Stimulated activated CD4-positive, alpha-beta T cell treated with anti-CD3 and anti-CD28 coated beads, Interleukin-15, amount 100 ng/mL, for 48 hours (primary cell): Measurements from ENCODE around the gene ATP8B3.

Experiments used
- DNase-seq, 2 donors: peaks; one replicate each; pipeline ENCODE4 v3.0.0-alpha.2; 2020; ENCODE audit warnings: low read depth in 2 of 2

Gene ATP8B3

DNA sequence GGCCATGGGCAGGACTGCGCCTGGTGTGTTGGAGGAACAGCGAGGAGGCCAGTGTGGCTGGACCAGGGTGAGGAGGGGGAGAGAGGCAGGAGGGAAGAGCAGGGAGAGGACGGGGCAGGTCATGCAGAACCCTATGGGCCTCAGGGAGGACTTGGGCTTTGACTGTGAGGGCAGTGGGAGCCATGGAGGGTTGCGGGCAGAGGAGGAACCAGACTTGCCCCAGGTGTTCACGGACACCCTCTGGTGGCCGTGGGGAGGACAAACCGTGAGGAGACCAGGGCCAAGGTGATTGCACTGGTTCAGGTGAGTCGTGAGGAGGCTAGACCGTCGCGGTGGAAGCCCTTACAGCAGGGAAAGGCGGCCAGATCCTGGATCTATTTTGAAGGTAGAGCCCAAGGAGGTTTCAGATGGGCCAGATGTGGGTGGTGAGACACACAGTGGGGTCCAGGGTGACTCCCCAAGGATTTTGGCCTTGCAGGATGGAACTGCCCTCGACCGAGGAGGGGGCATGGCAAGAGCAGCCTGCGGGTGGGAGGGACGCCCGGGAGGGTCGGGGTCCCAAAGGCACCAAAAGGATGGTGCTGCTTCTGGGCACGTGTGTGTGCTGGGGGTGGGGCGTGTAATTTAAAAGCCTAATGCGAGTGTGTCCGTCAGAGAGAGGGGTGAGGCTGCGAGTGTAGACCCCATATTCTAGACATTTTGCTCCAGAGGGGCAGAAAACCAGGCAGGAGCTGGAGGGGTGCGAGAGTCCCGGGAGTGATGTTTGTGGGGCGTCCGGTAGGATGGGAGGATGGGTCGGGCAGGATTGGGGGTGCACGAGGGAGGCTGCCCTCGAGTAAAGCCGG is 39.0 kb upstream of the ATP8B3 start:
- DNase-seq = no peak

DNA sequence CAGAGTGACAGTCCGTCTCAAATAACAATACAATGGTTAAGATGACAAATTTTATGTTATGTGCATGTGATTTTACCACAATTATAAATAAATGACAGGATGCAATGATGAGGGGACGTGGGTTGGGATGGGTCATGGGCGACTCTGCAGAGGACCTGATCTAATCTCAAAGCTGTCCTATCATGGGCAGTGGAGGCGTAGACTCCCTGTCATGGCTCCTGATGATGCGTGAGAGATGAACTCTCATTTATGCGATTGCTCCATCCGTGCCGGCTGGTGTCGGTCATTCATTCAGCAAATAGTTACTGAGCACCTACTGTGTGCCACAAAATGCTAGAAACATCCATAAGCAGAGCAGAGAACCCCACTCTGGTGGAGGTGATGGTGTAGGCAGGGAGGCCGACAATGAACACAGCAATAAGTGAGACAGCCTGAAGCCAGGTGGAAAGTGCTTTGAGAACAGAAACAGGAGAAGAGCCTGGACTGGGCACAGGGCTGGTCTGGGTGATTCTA is 37.9 kb upstream of the ATP8B3 start:
- DNase-seq = no peak

DNA sequence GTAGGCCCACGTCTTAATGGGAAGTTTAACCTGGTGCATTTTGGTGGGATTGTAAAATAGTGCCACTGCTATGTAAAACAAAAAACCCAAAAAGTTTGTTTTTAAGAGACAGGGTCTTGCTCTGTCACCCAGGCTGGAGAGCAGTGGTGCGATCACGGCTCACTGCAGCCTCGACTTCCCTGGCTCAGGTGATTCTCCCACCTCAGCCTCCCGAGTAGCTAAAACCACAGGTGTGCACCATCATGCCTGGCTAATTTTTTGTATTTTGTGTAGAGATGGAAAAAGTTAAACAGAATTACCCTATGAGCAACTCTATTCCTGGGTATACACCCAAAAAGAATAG is 37.0 kb upstream of the ATP8B3 start:
- no peak for DNase-seq

DNA sequence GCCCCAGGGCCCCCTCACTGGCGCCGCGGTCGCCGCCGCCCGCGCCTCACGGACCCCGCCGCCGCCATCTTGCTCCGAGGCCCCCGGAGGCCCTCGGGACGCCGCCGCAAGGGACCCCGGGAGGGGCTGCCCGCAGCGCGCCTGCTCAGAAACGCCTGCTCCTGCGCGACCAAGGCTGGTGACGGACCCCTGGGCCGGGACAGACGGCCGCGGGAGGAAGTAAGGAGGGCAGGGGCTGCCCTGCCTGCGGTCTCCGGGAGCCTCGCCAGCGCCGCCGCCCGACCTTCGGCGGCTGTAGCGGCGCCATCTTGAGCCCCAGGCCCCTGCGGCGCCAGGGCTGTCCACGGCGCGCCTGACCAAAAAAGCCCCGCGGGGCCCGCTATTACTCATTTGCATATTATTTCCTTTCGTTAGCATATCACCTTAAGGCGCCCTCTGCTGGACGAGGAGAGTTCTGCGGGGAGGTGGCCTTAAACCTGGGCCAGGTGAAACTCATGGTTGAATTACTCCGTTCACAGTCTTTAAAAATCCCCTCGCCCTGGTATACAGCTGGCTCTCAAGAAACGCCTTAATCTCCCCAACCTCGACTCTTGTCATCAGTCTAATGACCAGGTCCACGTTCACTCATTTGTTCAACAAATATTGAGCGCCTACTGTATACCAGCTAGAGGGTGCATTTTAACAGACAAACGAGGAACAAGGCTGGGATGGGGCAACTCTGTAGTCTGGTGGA is 36.5 kb upstream of the ATP8B3 start, which contains the start of gene REXO1:
Gene REXO1 (minus strand): TSS at position 85 of the 733 bp plus-strand sequence. CDS start 125 bp downstream, outside the sequence.
- DNase-seq = peak; percentile 93 to 96

DNA sequence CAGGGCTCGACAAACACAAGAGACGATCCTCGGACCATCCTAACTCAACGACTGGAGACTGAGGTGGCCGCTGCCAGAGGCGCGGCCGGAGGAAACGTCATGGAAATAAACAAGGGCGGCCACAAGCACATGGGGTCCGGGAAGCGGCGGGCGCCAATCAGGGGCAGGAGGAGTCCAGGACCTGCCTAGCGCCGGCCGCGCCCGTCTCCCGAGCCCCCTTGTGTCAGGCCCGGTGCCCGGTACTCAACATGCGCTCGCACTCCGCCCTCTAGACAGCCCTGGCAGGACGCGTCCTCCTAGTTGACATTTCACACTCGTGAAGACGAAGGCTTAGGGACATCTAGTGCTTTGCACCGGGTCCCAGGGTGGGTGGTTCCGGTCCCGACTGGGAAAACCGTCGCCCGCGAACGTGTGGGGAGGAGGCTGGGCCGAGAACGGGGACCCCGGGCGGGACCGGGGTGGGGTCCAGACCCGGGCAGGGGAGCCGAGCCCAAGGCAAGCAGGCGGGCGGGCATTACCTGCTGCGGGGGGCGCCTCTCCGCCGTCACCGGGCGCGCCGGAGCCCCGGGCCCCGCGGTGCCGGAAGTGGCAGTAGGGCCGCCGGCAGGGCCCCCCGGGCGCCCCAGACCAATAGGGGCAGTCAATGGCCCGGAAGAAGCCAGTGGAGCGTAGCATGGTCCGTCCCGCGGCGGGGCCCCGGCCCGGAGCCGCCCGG is 35.8 kb upstream of the ATP8B3 start:
- DNase-seq = no peak

DNA sequence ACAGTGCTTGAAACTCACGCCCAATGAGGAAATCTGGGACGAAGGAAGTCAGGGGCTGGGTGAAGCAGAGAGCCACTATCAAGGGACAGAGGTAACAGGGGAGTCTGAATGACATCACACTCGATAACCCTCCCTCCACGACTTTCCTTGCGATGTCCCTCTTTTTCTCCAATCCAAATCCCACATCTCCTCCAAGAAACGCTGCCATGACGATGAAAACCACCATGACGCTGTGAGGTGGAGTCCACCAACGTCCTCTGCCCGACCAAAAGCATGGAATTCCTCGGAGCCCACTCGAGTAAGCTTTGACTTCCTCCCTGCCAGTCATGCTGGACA is 35.2 kb upstream of the ATP8B3 start:
- DNase-seq = no peak

DNA sequence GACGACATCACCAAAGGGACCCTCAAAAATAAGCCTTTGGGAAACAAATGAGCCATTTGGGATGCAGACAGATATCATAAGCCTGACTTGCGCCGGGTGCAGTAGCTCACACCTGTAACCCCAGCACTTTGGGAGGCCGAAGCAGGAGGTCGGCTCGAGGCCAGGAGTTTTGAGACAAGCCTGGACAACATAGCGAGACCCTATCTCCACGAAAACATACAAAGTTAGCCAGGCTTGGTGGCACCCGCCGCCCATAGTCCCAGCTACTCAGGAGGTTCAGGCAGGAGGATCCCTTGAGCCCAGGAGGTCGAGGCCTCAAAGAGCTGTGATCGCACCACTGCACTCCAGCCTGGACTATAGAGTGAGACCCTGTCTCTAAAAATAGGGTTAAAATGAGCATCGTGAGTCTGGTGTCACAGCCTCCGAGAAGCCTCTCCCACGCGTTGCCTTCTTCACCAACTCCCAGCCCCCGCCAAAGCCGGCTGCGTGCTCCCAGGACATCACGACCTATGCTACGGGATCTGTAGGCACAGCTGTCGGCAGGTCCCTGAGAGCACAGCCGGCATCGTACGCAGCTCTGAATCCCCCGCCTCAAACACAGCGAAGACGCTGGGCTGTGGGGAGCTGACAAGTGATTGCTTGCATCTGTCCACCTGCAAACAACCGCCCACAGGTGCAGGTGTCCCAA is 34.6 kb upstream of the ATP8B3 start:
- DNase-seq = no peak

DNA sequence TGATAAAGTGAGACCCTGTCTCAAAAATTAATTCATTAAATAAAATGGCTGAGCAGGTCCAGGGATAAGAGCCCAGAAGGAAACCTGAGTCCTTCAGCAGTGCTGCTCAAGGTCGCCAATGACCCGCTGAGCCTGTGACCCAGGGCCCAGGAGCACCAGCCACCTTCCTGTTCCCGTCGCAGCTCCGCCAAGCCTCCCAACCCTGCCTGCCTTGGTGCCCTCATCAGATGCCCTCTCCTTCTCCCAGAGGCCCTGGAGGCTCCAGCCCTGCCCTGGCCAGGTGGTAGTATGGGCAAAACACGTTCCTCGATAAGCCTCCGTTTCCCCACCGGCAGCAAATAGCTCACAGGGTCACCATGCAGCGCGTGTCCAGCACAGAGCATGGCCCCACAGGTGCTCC is 33.6 kb upstream of the ATP8B3 start:
- DNase-seq = no peak

DNA sequence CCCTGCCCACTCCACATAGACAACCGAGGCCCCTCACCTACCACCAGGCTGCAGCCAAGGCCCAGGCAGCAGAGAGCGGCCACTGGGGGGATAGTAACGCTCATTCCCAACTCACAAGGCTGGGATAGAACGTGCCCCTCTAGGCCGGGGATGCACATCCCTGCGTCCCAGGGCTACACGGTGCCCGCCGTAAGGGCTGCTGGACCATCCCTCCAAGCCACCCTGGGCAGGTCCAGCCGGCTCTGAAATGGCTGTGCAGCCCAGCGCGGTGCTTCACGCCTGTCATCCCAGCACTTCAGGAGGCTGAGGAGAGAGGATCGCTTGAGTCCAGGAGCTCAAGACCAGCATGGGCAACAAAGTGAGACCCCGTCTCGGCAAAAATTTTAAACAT is 33.0 kb upstream of the ATP8B3 start:
- DNase-seq = no peak

DNA sequence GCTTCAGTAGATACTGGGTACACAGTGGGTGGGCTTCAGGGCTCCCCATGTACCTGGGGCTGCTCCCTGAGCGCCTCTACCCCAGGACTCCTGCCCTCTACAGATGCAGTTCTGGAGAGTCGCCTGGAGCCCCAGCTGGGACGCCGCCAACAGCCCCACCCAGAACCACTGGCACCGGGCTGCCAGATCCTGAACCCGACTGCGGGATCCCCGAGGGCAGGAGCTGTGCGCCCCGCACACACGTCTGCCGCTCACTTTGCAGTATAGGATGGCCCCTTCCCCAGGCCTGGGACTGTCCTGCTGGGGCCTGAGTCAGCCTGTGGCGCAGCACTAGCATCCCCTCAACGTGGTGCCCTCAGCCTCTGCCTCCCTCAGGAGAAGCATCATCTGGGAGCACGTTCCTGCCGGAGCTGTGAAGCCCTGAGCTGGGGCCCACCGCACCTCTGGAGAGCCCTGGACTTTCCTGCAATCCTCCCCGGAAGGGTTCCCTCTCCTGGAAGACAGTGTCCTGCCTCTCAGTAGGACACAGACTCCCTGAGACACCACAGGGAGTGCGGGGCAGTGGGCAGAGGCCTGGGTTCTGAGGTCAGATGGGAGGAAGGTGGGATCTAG is 32.5 kb upstream of the ATP8B3 start:
- DNase-seq = no peak

DNA sequence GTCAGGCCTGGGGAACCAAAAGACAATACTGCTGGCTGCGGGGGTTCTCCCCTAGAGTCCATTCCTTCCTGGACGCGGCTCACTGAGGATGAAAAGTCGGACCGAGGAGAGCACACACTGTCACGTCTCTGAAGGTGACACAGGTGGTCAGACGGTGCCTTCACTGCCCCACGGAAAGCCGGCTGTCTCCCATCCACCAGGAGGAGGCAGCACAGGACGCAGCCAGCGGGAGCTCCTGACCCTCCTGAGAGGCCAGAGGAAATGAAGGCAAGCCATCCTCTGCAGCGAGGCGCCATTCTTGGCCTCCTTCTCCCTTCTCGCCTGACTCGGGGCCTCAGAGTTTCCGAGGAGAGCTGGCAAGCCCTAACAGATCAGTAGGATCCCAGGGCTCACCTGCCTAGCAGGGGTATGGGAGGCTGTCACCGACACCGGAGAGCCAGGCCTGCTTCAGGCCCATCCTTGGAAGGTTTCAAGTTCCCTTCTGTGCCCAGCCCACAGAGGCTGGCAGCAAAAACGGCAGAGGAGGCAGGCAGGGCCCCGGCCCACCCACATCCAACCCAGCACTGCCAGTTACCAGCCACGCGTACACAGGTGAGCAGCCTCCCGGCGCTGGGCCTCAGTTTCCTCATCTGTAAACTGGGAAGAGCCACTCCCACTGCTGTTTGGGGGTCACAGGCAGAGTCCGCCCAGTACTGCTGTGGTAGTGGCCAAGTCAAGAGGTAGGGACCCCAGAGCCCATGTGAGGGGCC is 31.7 kb upstream of the ATP8B3 start:
- no peak for DNase-seq

DNA sequence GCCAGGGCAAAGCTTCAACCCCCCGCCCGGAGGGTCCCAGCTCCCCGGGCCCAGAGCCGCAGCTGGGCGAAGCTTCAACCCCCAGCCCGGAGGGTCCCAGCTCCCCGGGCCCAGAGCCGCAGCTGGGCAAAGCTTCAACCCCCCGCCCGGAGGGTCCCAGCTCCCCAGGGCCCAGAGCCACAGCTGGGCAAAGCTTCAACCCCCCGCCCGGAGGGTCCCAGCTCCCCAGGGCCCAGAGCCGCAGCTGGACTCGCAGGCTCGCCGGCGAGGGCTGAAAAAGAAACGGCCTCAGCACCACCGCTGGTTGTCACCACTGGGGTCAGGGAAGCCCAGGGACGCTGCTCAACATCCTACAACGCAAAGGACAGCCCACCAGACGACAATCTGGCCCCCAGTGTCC is 31.0 kb upstream of the ATP8B3 start:
- DNase-seq = no peak

DNA sequence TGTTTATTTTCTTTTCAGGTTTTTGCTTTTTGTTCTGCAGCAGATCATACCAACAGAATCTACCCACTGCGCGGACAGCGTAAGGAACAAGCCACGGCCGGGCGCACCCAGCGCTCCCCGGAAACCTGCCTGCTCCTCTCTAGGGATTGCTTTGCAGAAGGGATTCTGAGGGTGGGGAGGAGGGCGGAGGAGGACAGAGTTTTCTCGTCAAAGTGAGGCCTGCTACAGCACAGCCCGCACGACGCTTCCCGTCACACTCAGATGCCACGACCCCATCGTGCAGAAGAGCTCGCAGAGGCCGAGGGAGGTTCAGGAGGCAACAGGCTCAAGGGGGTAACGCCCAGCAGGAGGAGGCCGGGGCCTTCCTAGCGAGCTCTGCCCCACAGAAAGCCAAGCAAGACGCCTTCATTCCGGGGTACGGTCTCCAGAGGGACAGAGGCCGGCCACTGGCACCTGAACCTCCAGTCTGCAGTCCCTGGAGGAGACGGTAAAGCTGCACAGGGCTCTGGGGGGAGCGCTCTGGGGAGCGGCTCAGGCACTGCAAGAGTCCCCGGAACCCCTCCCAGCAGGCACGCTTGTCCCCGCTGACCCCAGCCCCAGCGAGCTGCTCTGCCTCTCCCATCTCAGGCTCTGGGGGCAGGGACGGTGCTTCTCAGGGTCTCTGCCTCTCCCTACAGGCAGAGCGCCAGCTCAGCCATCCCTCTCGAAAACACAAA is 29.3 kb upstream of the ATP8B3 start:
- no peak for DNase-seq

DNA sequence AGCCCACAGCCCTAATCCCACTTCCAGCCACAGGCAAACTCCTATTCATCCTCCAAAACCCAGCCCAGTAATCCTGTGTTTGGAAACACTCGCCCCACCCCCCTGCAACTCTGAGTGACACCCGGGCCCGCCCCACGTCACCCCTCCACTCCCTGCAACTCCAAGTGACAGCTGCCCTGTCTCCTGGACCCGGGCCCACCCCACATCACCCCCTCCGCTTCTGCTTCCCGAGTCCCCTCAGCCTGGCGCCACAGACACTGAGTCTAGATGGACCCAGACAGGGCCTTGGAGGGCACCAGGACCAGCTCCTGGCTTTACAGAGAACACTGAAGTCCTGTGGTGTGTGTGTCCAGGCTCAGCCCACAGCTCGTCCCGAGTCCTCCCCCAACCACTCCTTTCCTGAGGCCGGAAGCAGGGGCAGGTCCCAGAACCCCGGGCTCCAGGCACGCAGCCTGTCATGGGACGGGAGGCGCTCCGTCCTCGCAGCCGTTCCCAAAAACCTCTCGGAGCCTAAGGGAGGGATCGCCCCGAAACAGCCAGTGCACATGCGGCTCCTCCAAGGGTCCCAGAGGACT is 28.6 kb upstream of the ATP8B3 start:
- DNase-seq = no peak

DNA sequence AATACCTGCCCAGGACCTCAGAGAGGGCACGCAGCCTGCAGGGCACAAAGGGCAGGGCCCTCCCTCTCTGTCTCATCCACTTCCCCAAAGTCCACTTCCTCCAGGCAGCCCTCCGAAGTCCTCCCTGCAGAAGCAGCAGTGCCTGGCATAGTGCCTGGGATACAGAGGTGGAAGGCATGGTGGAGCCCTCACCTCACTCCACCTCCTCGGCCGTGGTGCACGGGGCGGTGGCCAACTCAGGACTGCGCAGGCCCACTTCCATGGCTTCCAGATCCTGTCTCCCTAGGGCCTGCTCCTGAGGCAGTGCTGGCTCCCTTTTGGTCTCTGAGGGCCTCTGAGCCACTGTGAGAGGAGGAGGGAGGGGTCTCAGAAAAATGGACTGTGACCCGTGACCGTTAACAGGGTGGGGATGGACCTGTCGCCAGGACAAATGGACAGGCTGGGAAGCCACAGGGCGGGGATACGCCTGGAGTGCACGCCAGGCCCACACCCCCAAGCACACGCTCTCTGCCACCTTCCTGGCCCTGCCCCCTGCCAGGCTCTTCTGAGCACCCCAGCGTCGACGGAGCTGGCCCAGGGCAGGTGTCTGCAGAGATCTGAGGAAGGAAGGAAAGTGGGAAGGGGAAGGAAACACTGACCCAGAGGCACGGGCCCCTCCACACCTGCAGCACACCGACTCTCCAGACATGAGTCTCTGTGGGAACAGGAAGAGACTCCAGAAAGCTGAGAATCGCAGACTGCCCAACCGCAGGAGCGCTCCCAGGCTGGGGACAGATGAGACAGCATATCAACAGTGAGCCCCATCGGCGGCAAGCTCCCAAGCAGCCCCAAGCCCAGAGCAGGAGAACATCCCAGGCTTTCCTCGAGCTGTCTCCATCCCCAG is 27.8 kb upstream of the ATP8B3 start:
- DNase-seq = no peak

DNA sequence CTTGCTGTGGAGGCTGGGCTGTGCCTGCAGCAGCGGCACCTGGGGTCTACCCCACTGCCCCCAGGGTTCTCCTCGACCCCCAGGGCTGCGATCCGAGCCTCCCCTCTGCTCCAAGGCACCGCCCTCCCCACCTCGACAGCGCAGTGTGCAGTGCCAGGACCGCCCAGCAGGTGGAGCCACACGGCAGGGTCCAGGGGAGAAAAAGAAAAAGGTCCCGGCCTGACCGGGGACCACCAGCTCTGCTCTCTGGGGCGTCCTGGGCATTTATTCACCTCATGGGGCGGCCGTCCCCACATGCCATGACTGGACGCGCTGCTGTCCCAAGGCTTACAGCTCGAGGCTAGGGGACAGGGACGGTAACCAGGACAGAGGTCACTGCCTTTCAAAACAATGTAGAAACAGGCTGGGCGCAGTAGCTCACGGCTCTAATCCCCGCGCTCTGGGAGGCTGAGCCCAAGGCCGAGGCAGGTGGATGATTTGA is 25.6 kb upstream of the ATP8B3 start:
- peak in 1 of 2 donors; percentile 54 for DNase-seq

DNA sequence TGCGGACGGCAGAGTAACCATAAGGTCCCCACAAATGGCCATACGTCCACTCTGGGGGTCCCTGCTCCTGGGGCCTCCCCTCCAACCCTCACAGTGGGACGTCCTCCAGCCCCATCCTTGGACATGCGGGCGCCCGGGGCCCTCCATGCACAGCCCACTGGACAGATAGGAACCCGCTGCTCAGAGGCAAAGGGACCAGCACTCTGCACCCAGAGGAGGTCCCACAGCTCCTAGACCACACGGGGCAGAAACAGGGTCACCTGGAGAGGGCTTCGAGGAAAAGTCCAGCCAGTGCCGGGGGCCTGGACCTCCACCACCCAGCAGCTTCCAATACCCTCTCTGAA is 25.1 kb upstream of the ATP8B3 start:
- no peak for DNase-seq

DNA sequence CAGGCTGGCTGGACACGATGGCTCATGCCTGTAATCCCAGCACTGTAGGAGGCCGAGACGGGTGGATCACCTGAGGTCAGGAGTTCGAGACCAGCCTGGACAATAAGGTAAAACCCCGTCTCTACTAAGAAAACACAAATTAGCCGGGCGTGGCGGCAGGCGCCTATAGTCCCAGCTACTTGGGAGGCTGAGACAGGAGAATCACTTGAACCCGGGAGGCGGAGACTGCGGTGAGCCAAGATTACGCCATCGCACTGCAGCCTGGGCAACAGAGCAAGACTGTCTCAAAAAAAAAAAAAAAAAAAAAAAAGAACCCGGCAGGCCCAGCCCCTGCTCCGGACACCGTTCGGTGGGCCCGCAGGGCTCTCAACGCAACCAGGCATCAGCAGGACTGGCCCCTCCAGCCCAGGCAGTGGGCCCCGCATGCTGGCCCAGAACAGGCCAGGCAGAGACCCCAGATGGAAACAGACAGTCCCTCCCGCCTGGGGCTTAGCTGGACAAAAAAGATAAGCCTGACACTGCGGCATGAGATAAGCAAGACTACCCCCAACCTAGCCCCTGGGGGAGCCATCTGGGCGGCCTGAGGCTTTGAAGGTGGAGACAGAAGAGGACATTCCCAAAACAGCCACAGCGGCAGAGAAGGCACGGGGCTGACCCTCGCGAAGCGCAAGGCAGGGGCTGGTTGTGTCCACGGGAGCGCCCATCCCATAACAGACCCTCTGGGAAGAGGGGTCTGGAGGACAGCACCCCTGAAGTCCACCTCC is 24.6 kb upstream of the ATP8B3 start:
- DNase-seq = no peak
